ENCODE data around the gene BEGAIN.

The BEGAIN gene

GRCh38 chr14:100487304-100487703 is 99.9 kb downstream of the BEGAIN start:
- H3K9me3 ChIP-seq (ENCODE audit: insufficient read depth, low read depth, low read length): no peaks in the 10 kb centered on the region
- no peak overlapping the region for H3K4me3 ChIP-seq (ENCODE audit: low read length)
- no peaks in the 10 kb centered on the region for H3K36me3 ChIP-seq (ENCODE audit: insufficient read depth, low read length)
- no peaks in the 10 kb centered on the region for H3K4me1 ChIP-seq (ENCODE audit: insufficient read depth, low read length)
- no peak overlapping the region for H3K27ac ChIP-seq (ENCODE audit: low read depth, low read length)
- H3K9ac ChIP-seq (ENCODE audit: low read depth, low read length): no peak overlapping the region
- no peaks in the 10 kb centered on the region for H3K27me3 ChIP-seq (ENCODE audit: insufficient read depth, low read length)

Measured in HUES64 (cell line).